Caco-2 (cell line): ENCODE results near the gene SLC30A3. TPM values are rescaled to one million over a fixed set of nuclear protein-coding genes. Genes with fewer than 3 reads are reported as not detected.

Source experiments
- BruUV-seq: library from RNA; stranded (reverse); fragments of 400-500 nt; replicated peaks from 2 replicates; lab custom pipeline; 2021; lab: Mats Ljungman, UMichigan
- CTCF ChIA-PET: fragments of 300-600 bp; sonication (Branson Sonifier 250); formaldehyde crosslinking; loops from one replicate; lab custom pipeline; 2022; ENCODE audit warnings: antibody characterized with exemption; lab: Charles Lee
- POLR2A ChIA-PET: fragments of 300-600 bp; sonication (Branson Sonifier 250); formaldehyde crosslinking; loops from one replicate; lab custom pipeline; 2022; ENCODE audit warnings: antibody characterized with exemption; lab: Charles Lee
- DNase-seq, 2 experiments: peaks; one replicate each; pipeline versions ENCODE4 v3.0.0 to v3.0.0-alpha.2; 2020 to 2022
- H3K27me3 ChIP-seq: replicated peaks from 2 replicates; pipeline ENCODE4 v1.6.0; 2011; ENCODE audit warnings: low read length; ENCODE audit not compliant: control insufficient read depth, insufficient read depth
- H3K36me3 ChIP-seq: 2 replicates; pipeline ENCODE4 v1.5.1; 2011; ENCODE audit warnings: low read length; ENCODE audit not compliant: control insufficient read depth, insufficient read depth
- H3K4me1 ChIP-seq: fragments of 250-450 bp; sonication (Bioruptor Pico); 2 replicates; pipeline ENCODE4 v1.5.1; 2020; ENCODE audit warnings: mild to moderate bottlenecking
- H3K4me3 ChIP-seq: 2 replicates; pipeline ENCODE4 v1.5.1; 2011; ENCODE audit warnings: low read depth, mild to moderate bottlenecking, control low read depth, low read length
- H3K9me3 ChIP-seq: fragments of 250-450 bp; sonication (Bioruptor Pico); 2 replicates; pipeline ENCODE4 v1.5.1; 2020; ENCODE audit warnings: mild to moderate bottlenecking, moderate library complexity
- H3K27ac Mint-ChIP-seq: one replicate; pipeline ENCODE4 v1.8.0; 2022; ENCODE audit warnings: mixed read lengths; ENCODE audit not compliant: unreplicated experiment
- H3K27me3 Mint-ChIP-seq: one replicate; pipeline ENCODE4 v1.8.0; 2022; ENCODE audit warnings: mixed read lengths; ENCODE audit not compliant: insufficient read depth, unreplicated experiment
- H3K36me3 Mint-ChIP-seq: one replicate; pipeline ENCODE4 v1.8.0; 2022; ENCODE audit warnings: mild to moderate bottlenecking, mixed read lengths; ENCODE audit not compliant: insufficient read depth, unreplicated experiment
- H3K4me1 Mint-ChIP-seq: one replicate; pipeline ENCODE4 v1.8.0; 2022; ENCODE audit warnings: low read depth, mixed read lengths; ENCODE audit not compliant: unreplicated experiment
- H3K4me3 Mint-ChIP-seq: one replicate; pipeline ENCODE4 v1.8.0; 2022; ENCODE audit warnings: mild to moderate bottlenecking, moderate library complexity, mixed read lengths; ENCODE audit not compliant: unreplicated experiment
- H3K9me3 Mint-ChIP-seq: one replicate; pipeline ENCODE4 v1.8.0; 2022; ENCODE audit warnings: mixed read lengths; ENCODE audit not compliant: unreplicated experiment
- CTCF ChIP-seq, 2 experiments: fragments of 200-600 bp in 1 of 2; IDR thresholded peaks; 1 replicate in 1 of 2; 2 replicates in 1 of 2; pipeline versions ENCODE4 v1.5.1 to v1.8.0; 2011 to 2022; ENCODE audit warnings: antibody characterized with exemption in 1 of 2, control low read depth in 1 of 2, inconsistent platforms in 1 of 2, low read depth in 1 of 2, low read length in 1 of 2, mild to moderate bottlenecking in 1 of 2, moderate library complexity in 1 of 2; ENCODE audit not compliant: insufficient read depth in 1 of 2, severe bottlenecking in 1 of 2, unreplicated experiment in 1 of 2
- intact Hi-C: fragments of 100-400 bp; cut with micrococcal nuclease; formaldehyde crosslinking; loops from one replicate; pipeline ENCODE4 v1.10.0; 2022; ENCODE audit not compliant: unreplicated experiment
- total RNA-seq: library from RNA; stranded (reverse); gene quantifications from 2 replicates; pipeline ENCODE4 v1.2.3, GENCODE V29; 2022

SLC30A3 gene
- total RNA-seq, 1 experiment from 2014 or later: 4.3 TPM

GRCh38 chr2:27294928-27295327, 32.1 kb upstream of the SLC30A3 start:
- Mint-ChIP-seq H3K27ac (no peak overlapping the region), H3K9me3 (no peaks in the 10 kb centered on the region), H3K27me3 (no peaks in the 10 kb centered on the region), H3K36me3 (peaks cover 12% of the 10 kb centered on the region), H3K4me1 (peaks cover 49% of the 10 kb centered on the region), H3K4me3 (no peak overlapping the region)
- intact Hi-C loops: no loop called here
- ChIA-PET CTCF (no interaction called here), POLR2A (interaction anchor here (0.6 kb wide), 1 partner anchor 28 kb away, joined by 4 read pairs; no protein-coding TSS in a partner anchor)
- no peak for DNase-seq
- H3K4me1 ChIP-seq: peaks cover 67% of the 10 kb centered on the region
- BruUV-seq: no TSS peak
- no peak for TF ChIP-seq CTCF (IDR thresholded peaks at IDR 0.05; ENCODE audit: insufficient read depth in 1 of 2, low read depth in 1 of 2, low read length in 1 of 2, severe bottlenecking in 1 of 2, unreplicated experiment in 1 of 2)
- no peaks in the 10 kb centered on the region for H3K9me3 ChIP-seq
- no peak overlapping the region for H3K4me3 ChIP-seq
- H3K36me3 ChIP-seq: no peaks in the 10 kb centered on the region
- H3K27me3 ChIP-seq: no peaks in the 10 kb centered on the region

- no peaks in the 10 kb centered on the region for H3K36me3 ChIP-seq
- intact Hi-C loops: no loop called here
- peaks cover 42% of the 10 kb centered on the region for H3K4me1 Mint-ChIP-seq
- TF ChIP-seq CTCF (IDR thresholded peaks at IDR 0.05; ENCODE audit: insufficient read depth in 1 of 2, low read depth in 1 of 2, low read length in 1 of 2, severe bottlenecking in 1 of 2, unreplicated experiment in 1 of 2): peak in 1 of 2 experiments; percentile 19
- H3K4me1 ChIP-seq: peaks cover 61% of the 10 kb centered on the region
- H3K27me3 ChIP-seq: no peaks in the 10 kb centered on the region
- H3K4me3 ChIP-seq: no peak overlapping the region
- ChIA-PET CTCF (interaction anchor here (0.9 to 3.3 kb wide), 11 partner anchors 9 to 330 kb away, joined by 3 to 41 read pairs (median 5); partner anchors contain the start of genes CGREF1, MPV17, SLC30A3 and TRIM54), POLR2A (no interaction called here)
- peaks cover 12% of the 10 kb centered on the region for H3K36me3 Mint-ChIP-seq
- H3K27me3 Mint-ChIP-seq: no peaks in the 10 kb centered on the region
- H3K27ac Mint-ChIP-seq: peak overlapping the region; percentile 47
- peak in 1 of 2 experiments; percentile 42 for DNase-seq
- no TSS peak for BruUV-seq
- no peaks in the 10 kb centered on the region for H3K9me3 ChIP-seq
- peak overlapping the region; percentile 17 for H3K4me3 Mint-ChIP-seq
- H3K9me3 Mint-ChIP-seq: no peaks in the 10 kb centered on the region
Observed at GRCh38 chr2:27291865-27292264, 29.0 kb upstream of the SLC30A3 start.

DNA sequence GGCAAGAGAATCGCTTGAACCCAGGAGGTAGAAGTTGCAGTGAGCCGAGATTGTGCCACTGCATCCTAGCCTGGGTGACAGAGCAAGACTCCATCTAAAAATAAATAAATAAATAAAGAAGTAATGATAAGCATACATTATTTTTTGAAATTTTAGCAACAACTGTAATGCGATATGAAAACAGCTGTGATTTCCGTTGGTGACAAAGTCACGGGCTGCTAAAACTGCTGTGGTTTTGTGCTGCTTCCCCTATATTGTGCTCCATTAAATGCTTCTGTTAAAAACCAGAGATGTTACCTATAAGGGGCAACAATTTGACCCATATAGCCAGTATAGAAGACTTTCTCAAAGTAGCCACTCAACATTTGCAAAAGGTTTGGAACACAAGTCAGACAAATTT, 27.7 kb upstream of the SLC30A3 start:
- TF ChIP-seq CTCF (IDR thresholded peaks at IDR 0.05; ENCODE audit: insufficient read depth in 1 of 2, low read depth in 1 of 2, low read length in 1 of 2, severe bottlenecking in 1 of 2, unreplicated experiment in 1 of 2): no peak
- H3K4me1 ChIP-seq: peaks cover 48% of the 10 kb centered on the region
- H3K36me3 ChIP-seq: no peaks in the 10 kb centered on the region
- no peak overlapping the region for H3K4me3 ChIP-seq
- POLR2A ChIA-PET: no interaction called here
- Mint-ChIP-seq H3K27ac (no peak overlapping the region), H3K9me3 (no peaks in the 10 kb centered on the region), H3K4me1 (peaks cover 34% of the 10 kb centered on the region), H3K36me3 (peaks cover 8% of the 10 kb centered on the region), H3K4me3 (no peak overlapping the region), H3K27me3 (no peaks in the 10 kb centered on the region)
- H3K27me3 ChIP-seq: no peaks in the 10 kb centered on the region
- BruUV-seq: no TSS peak
- CTCF ChIA-PET: no interaction called here
- no peaks in the 10 kb centered on the region for H3K9me3 ChIP-seq
- intact Hi-C loops: no loop called here
- DNase-seq: no peak
